H1 (cell line): ENCODE results near the gene TMEM45A. TPM values are rescaled to one million over a fixed set of nuclear protein-coding genes. Genes with fewer than 3 reads are reported as not detected.

Experiments used
- CHD1 ChIP-seq: IDR thresholded peaks from 2 replicates; pipeline ENCODE4 v1.6.1; 2012; ENCODE audit warnings: low read depth, low read length, improper control_type of control experiment
- PHF8 ChIP-seq: fragments of 200-600 bp; sonication (generic); conservative IDR thresholded peaks from 2 replicates; pipeline ENCODE4 v1.7.1; 2012; ENCODE audit warnings: low read depth, mild to moderate bottlenecking, inconsistent platforms, low read length, moderate library complexity
- POU5F1 ChIP-seq: IDR thresholded peaks from 2 replicates; pipeline ENCODE4 v1.6.1; 2011; ENCODE audit warnings: low read depth, mild to moderate bottlenecking, low read length, moderate library complexity
- RFX5 ChIP-seq: IDR thresholded peaks from 2 replicates; pipeline ENCODE4 v1.6.1; 2011; ENCODE audit warnings: low read depth, low read length, improper control_type of control experiment, borderline replicate concordance
- TCF12 ChIP-seq: IDR thresholded peaks from 2 replicates; pipeline ENCODE4 v1.6.1; 2011; ENCODE audit warnings: low read depth, mild to moderate bottlenecking, low read length
- polyA plus RNA-seq, 7 experiments: library from polyadenylated mRNA; depleted of rRNA in 3 of 7; stranded (reverse) in 5 of 7; unstranded in 2 of 7; fragments of >200 nt in 5 of 7; fragments of 200-250 nt in 2 of 7; gene quantifications; 1 replicate in 5 of 7; 2 replicates in 1 of 7; 4 replicates in 1 of 7; pipeline versions ENCODE4 v1.2.1 to v1.2.3, GENCODE V29; 2011 to 2013; ENCODE audit warnings: missing spikeins in 2 of 7, mixed read lengths in 2 of 7
- total RNA-seq: library from RNA; stranded (reverse); fragmentation: NEBNext Ultra II Directional; extraction: Animal tissue kit (Norgen Biotek cat#: 25700); gene quantifications from 2 replicates; pipeline ENCODE4 v1.2.1, GENCODE V29; 2021
- TF ChIP-seq, protein P1 (sequence below): IDR thresholded peaks from 2 replicates; pipeline ENCODE4 v1.6.1; 2011; ENCODE audit warnings: low read depth, mild to moderate bottlenecking, low read length; ENCODE audit not compliant: insufficient read depth
- TF ChIP-seq, protein P2 (sequence below): IDR thresholded peaks from 2 replicates; pipeline ENCODE4 v1.6.1; 2012; ENCODE audit warnings: low read length, inconsistent platforms

The TMEM45A gene
- total and polyA plus RNA-seq, 2 of the 8 experiments (the other 6 are each of a cell fraction or from before 2014, with no cell fraction given) = 12.9 to 14.2 TPM

DNA sequence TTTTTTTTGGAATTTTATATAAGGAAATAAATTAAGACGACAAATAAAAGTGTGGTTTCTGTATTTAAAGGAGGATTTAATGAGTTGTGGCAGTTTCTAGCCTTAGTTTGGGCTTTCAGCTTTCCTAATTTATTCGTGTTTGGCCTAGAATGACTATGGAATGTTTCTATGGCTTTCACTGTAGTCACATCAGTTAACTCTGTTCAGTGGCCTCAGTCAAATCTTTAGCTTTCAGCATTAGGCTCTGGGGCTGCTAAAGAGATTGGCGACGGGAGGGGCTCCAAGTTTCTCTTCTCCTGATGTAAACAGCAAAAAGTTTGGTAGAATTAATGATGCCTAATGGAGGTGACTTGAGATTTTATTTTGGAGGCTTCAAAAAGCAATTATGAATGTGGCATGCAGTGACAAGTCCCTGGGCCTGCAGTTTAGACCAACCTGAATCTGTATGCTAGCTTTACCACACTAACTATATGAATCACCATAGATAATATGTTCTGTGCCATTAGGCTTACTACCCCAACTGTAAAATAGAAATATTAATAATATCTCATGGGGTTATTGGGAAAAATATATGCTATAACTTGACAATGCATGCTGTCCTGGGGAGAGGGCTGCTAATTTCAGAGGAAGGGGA, 69.9 kb downstream of the TMEM45A start (continued):
- TF ChIP-seq POU5F1 = no peak
- TF ChIP-seq, protein P1, sequence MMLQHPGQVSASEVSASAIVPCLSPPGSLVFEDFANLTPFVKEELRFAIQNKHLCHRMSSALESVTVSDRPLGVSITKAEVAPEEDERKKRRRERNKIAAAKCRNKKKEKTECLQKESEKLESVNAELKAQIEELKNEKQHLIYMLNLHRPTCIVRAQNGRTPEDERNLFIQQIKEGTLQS = no peak
- TF ChIP-seq TCF12 = no peak
- TF ChIP-seq, protein P2, sequence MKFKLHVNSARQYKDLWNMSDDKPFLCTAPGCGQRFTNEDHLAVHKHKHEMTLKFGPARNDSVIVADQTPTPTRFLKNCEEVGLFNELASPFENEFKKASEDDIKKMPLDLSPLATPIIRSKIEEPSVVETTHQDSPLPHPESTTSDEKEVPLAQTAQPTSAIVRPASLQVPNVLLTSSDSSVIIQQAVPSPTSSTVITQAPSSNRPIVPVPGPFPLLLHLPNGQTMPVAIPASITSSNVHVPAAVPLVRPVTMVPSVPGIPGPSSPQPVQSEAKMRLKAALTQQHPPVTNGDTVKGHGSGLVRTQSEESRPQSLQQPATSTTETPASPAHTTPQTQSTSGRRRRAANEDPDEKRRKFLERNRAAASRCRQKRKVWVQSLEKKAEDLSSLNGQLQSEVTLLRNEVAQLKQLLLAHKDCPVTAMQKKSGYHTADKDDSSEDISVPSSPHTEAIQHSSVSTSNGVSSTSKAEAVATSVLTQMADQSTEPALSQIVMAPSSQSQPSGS = no peak
- no peak for TF ChIP-seq RFX5
- no peak for TF ChIP-seq CHD1
- no peak for TF ChIP-seq PHF8
- TF ChIP-seq, all 59 proteins: peak for 0
